ENCODE measurements around the gene DLG2.

Gene DLG2

DNA sequence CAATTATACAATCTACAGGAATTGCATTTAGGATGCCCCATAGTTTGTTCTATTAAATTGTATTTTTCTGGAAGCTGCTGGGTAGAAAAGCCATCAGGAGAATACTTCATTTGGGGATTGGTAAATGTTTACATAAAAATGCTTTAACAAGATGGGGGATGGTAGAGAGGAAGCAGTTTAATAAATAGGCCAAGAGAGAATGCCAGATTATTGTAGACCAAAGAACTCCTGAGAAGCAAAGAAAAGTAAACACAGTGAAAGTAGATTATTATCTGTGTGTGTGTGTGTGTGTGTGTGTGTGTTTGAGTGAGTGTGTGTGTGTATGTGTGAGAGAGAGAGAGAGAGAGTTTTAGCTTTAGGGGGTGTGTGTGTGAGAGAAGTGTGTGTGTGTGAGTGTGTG is 1520.6 kb downstream of the DLG2 start:
- Histone ChIP-seq H3F3A (ENCODE audit: insufficient read depth, low read length) (no peaks in the 10 kb centered on the region), H3K9me2 (replicated peaks; ENCODE audit: insufficient read depth, low read length) (no peaks in the 10 kb centered on the region), H3K27me3 (replicated peaks; ENCODE audit: insufficient read depth, low read length) (no peaks in the 10 kb centered on the region), H3K79me2 (ENCODE audit: low read length) (no peaks in the 10 kb centered on the region), H3K36me3 (replicated peaks; ENCODE audit: insufficient read depth, low read length) (no peaks in the 10 kb centered on the region), H2AFZ (ENCODE audit: low read length) (no peak overlapping the region), H3K27ac (ENCODE audit: low read length) (no peak overlapping the region), H3K4me3 (ENCODE audit: low read length) (no peak overlapping the region), H3K9me3 (replicated peaks; ENCODE audit: insufficient read depth, low read length) (no peaks in the 10 kb centered on the region), H3K4me2 (ENCODE audit: low read depth, low read length) (no peak overlapping the region), H3K4me1 (ENCODE audit: low read length) (no peaks in the 10 kb centered on the region), H4K20me1 (ENCODE audit: insufficient read depth, low read length) (no peaks in the 10 kb centered on the region), H3K9ac (ENCODE audit: low read length) (no peak overlapping the region)
- DNase-seq: no peak
- no peak for TF ChIP-seq EZH2phosphoT487 (IDR thresholded peaks at IDR 0.05; ENCODE audit: low read length)
- TF ChIP-seq, protein P1, sequence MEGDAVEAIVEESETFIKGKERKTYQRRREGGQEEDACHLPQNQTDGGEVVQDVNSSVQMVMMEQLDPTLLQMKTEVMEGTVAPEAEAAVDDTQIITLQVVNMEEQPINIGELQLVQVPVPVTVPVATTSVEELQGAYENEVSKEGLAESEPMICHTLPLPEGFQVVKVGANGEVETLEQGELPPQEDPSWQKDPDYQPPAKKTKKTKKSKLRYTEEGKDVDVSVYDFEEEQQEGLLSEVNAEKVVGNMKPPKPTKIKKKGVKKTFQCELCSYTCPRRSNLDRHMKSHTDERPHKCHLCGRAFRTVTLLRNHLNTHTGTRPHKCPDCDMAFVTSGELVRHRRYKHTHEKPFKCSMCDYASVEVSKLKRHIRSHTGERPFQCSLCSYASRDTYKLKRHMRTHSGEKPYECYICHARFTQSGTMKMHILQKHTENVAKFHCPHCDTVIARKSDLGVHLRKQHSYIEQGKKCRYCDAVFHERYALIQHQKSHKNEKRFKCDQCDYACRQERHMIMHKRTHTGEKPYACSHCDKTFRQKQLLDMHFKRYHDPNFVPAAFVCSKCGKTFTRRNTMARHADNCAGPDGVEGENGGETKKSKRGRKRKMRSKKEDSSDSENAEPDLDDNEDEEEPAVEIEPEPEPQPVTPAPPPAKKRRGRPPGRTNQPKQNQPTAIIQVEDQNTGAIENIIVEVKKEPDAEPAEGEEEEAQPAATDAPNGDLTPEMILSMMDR (IDR thresholded peaks at IDR 0.05; ENCODE audit: low read length): no peak
- TF ChIP-seq EZH2 (optimal IDR thresholded peaks at IDR 0.05; ENCODE audit: low read depth, low read length): no peak

DNA sequence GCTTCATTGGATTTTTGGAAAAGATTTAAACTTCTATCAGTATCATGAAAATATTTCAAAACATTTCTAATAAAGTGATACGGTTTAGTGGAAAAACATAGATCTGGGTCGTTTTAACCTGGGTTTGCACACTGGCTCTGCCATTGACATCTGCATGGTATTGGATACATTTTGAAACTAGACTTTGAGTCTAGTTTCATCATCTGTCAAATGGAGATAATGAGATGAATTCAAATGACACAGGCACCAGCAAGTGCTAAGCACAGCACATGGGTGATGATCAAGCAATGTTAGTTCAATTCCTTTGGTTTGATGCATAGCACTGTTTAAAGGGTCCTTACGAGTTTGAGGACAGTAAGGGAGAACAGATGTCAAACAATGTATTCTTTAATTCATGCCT is 1522.0 kb downstream of the DLG2 start:
- Histone ChIP-seq H2AFZ (ENCODE audit: low read length) (no peak overlapping the region), H3K9me2 (replicated peaks; ENCODE audit: insufficient read depth, low read length) (no peaks in the 10 kb centered on the region), H3K4me2 (ENCODE audit: low read depth, low read length) (no peak overlapping the region), H3K79me2 (ENCODE audit: low read length) (no peaks in the 10 kb centered on the region), H3K27me3 (replicated peaks; ENCODE audit: insufficient read depth, low read length) (no peaks in the 10 kb centered on the region), H3K27ac (ENCODE audit: low read length) (no peak overlapping the region), H3K9ac (ENCODE audit: low read length) (no peak overlapping the region), H3F3A (ENCODE audit: insufficient read depth, low read length) (no peaks in the 10 kb centered on the region), H4K20me1 (ENCODE audit: insufficient read depth, low read length) (no peaks in the 10 kb centered on the region), H3K9me3 (replicated peaks; ENCODE audit: insufficient read depth, low read length) (no peaks in the 10 kb centered on the region), H3K4me1 (ENCODE audit: low read length) (no peaks in the 10 kb centered on the region), H3K36me3 (replicated peaks; ENCODE audit: insufficient read depth, low read length) (no peaks in the 10 kb centered on the region), H3K4me3 (ENCODE audit: low read length) (no peak overlapping the region)
- no peak for TF ChIP-seq EZH2 (optimal IDR thresholded peaks at IDR 0.05; ENCODE audit: low read depth, low read length)
- TF ChIP-seq, protein P1 (IDR thresholded peaks at IDR 0.05; ENCODE audit: low read length): no peak
- TF ChIP-seq EZH2phosphoT487 (IDR thresholded peaks at IDR 0.05; ENCODE audit: low read length): no peak
- DNase-seq: no peak

DNA sequence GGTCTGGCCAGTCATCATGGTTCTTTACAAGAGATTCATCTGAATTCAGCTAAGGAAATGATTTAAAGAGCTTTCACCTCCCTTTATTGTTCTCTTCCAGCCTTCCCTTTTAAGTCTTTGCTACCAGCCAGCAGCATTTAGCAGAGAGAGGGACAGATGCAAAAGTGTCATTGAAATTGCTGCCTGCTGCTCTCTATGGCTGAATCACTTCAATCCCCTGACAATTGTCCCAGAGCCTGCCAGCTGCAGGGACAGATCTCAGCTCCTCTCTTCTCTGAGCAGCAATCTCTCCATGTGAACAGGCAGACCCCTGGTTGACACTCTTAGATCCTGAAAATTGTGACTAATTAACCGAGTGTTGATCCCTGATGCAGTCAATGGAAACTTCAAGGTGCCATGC is 1524.0 kb downstream of the DLG2 start:
- no peak overlapping the region for H3K9ac ChIP-seq (ENCODE audit: low read length)
- no peak overlapping the region for H3K4me2 ChIP-seq (ENCODE audit: low read depth, low read length)
- no peak for DNase-seq
- H3K27me3 ChIP-seq (replicated peaks; ENCODE audit: insufficient read depth, low read length): no peaks in the 10 kb centered on the region
- TF ChIP-seq EZH2phosphoT487 (IDR thresholded peaks at IDR 0.05; ENCODE audit: low read length) (no peak), EZH2 (optimal IDR thresholded peaks at IDR 0.05; ENCODE audit: low read depth, low read length) (no peak)
- TF ChIP-seq, protein P1 (IDR thresholded peaks at IDR 0.05; ENCODE audit: low read length): no peak
- H4K20me1 ChIP-seq (ENCODE audit: insufficient read depth, low read length): no peaks in the 10 kb centered on the region
- no peaks in the 10 kb centered on the region for H3K36me3 ChIP-seq (replicated peaks; ENCODE audit: insufficient read depth, low read length)
- no peak overlapping the region for H3K27ac ChIP-seq (ENCODE audit: low read length)
- no peaks in the 10 kb centered on the region for H3K79me2 ChIP-seq (ENCODE audit: low read length)
- no peak overlapping the region for H3K4me3 ChIP-seq (ENCODE audit: low read length)
- no peak overlapping the region for H2AFZ ChIP-seq (ENCODE audit: low read length)
- no peaks in the 10 kb centered on the region for H3K4me1 ChIP-seq (ENCODE audit: low read length)
- no peaks in the 10 kb centered on the region for H3F3A ChIP-seq (ENCODE audit: insufficient read depth, low read length)
- no peaks in the 10 kb centered on the region for H3K9me3 ChIP-seq (replicated peaks; ENCODE audit: insufficient read depth, low read length)
- H3K9me2 ChIP-seq (replicated peaks; ENCODE audit: insufficient read depth, low read length): no peaks in the 10 kb centered on the region

Measured in MM.1S (cell line).